H1 (cell line): Measurements from ENCODE around the gene MGAT2. TPM values are rescaled to one million over a fixed set of nuclear protein-coding genes. Genes with fewer than 3 reads are reported as not detected.

ENCODE experiments used
- CTCF ChIA-PET: fragments of 300-600 bp; sonication (Branson Sonifier 250); formaldehyde crosslinking; loops from one replicate; lab custom pipeline; 2021; ENCODE audit not compliant: partially characterized antibody; lab: Charles Lee
- POLR2A ChIA-PET: fragments of 300-600 bp; sonication (Branson Sonifier 250); formaldehyde crosslinking; loops from one replicate; lab custom pipeline; 2021; ENCODE audit warnings: inconsistent platforms; ENCODE audit not compliant: partially characterized antibody; lab: Charles Lee
- DNase-seq, 2 experiments: peaks; one replicate each; pipeline versions ENCODE4 v3.0.0 to v3.0.0-alpha.2; 2010 to 2022; ENCODE audit warnings: low spot score in 2 of 2, low read depth in 1 of 2, mixed read lengths in 1 of 2
- FAIRE-seq: peaks from 2 replicates; lab custom pipeline; 2011; peaks lifted over from hg19 to GRCh38; lab: Jason Lieb, UNC
- H2AFZ ChIP-seq: 2 replicates; pipeline ENCODE4 v1.8.1; 2012; ENCODE audit warnings: low read length, inconsistent platforms
- H2AK5ac ChIP-seq: 2 replicates; pipeline ENCODE4 v1.6.1; 2013; ENCODE audit warnings: low read depth, low read length
- H2BK120ac ChIP-seq: replicated peaks from 2 replicates; pipeline ENCODE3; 2013; ENCODE audit warnings: low read depth, low read length, inconsistent platforms
- H2BK12ac ChIP-seq: 2 replicates; pipeline ENCODE4 v1.6.1; 2013; ENCODE audit warnings: low read depth, low read length
- H2BK15ac ChIP-seq: 2 replicates; pipeline ENCODE4 v1.6.1; 2013; ENCODE audit warnings: low read length
- H2BK20ac ChIP-seq: 2 replicates; pipeline ENCODE4 v1.6.1; 2013; ENCODE audit warnings: low read length
- H2BK5ac ChIP-seq: 2 replicates; pipeline ENCODE4 v1.6.1; 2013; ENCODE audit warnings: low read depth, low read length
- H3K14ac ChIP-seq: 2 replicates; pipeline ENCODE4 v1.6.1; 2013; ENCODE audit warnings: inconsistent platforms; ENCODE audit not compliant: insufficient read length
- H3K18ac ChIP-seq: 2 replicates; pipeline ENCODE4 v1.6.1; 2013; ENCODE audit warnings: low read length; ENCODE audit errors: extremely low read depth
- H3K23ac ChIP-seq: 2 replicates; pipeline ENCODE4 v1.6.1; 2013; ENCODE audit warnings: inconsistent platforms; ENCODE audit not compliant: insufficient read length
- H3K23me2 ChIP-seq: 2 replicates; pipeline ENCODE4 v1.6.1; 2013; ENCODE audit warnings: low read depth, low read length
- H3K27ac ChIP-seq: 2 replicates; pipeline ENCODE4 v1.6.1; 2011; ENCODE audit warnings: low read depth, low read length, inconsistent platforms
- H3K27me3 ChIP-seq, 4 experiments: replicated peaks in 1 of 4; 1 replicate in 1 of 4; 2 replicates in 3 of 4; pipeline versions ENCODE4 v1.6.1 to v1.8.1; 2011 to 2013; ENCODE audit warnings: low read length in 3 of 4, mild to moderate bottlenecking in 3 of 4, inconsistent platforms in 2 of 4, mixed read lengths in 2 of 4, moderate library complexity in 1 of 4; ENCODE audit not compliant: control insufficient read depth in 3 of 4, insufficient read depth in 3 of 4; ENCODE audit errors: extremely low read depth in 1 of 4
- H3K36me3 ChIP-seq, 4 experiments: 2 replicates each; pipeline versions ENCODE4 v1.6.1 to v1.8.1; 2011 to 2013; ENCODE audit warnings: mild to moderate bottlenecking in 4 of 4, low read length in 3 of 4, moderate library complexity in 2 of 4, control low read depth in 1 of 4, inconsistent platforms in 1 of 4; ENCODE audit not compliant: insufficient read depth in 4 of 4, control insufficient read depth in 2 of 4
- H3K4ac ChIP-seq: replicated peaks from 2 replicates; pipeline ENCODE3; 2013; ENCODE audit warnings: low read length, low read depth, mixed read lengths, inconsistent platforms; ENCODE audit not compliant: insufficient read length
- H3K4me1 ChIP-seq, 4 experiments: replicated peaks in 1 of 4; 1 replicate in 1 of 4; 2 replicates in 3 of 4; pipeline versions ENCODE4 v1.6.1 to v1.8.1; 2011 to 2013; ENCODE audit warnings: low read length in 3 of 4, inconsistent platforms in 2 of 4, mixed read lengths in 1 of 4; ENCODE audit not compliant: insufficient read depth in 4 of 4, control insufficient read depth in 3 of 4
- H3K4me2 ChIP-seq, 2 experiments: 2 replicates each; pipeline versions ENCODE4 v1.6.1 to v1.8.1; 2011 to 2013; ENCODE audit warnings: low read depth in 2 of 2, low read length in 2 of 2, control low read depth in 1 of 2, inconsistent platforms in 1 of 2, mild to moderate bottlenecking in 1 of 2; ENCODE audit not compliant: insufficient read depth in 1 of 2
- H3K4me3 ChIP-seq, 4 experiments: fragments of 200-600, 300-600 bp in 1 of 4; sonication (generic), shearing (Covaris generic), sonication (Bioruptor Twin) in 1 of 4; 2 replicates each; pipeline versions ENCODE4 v1.5.1 to v1.8.1; 2011 to 2016; ENCODE audit warnings: low read length in 4 of 4, low read depth in 3 of 4, control low read depth in 2 of 4, inconsistent platforms in 2 of 4, mild to moderate bottlenecking in 2 of 4, mixed read lengths in 1 of 4, moderate library complexity in 1 of 4; ENCODE audit not compliant: insufficient read depth in 2 of 4; ENCODE audit errors: extremely low read depth in 1 of 4
- H3K56ac ChIP-seq: replicated peaks from 2 replicates; pipeline ENCODE3; 2013; ENCODE audit warnings: low read depth, mild to moderate bottlenecking, mixed read lengths, low read length, inconsistent platforms; ENCODE audit not compliant: insufficient read length
- H3K79me1 ChIP-seq: 2 replicates; pipeline ENCODE4 v1.6.1; 2013; ENCODE audit warnings: low read depth, low read length, control low read depth
- H3K79me2 ChIP-seq, 2 experiments: 2 replicates each; pipeline versions ENCODE4 v1.6.1 to v1.8.1; 2012 to 2013; ENCODE audit warnings: low read length in 2 of 2, mild to moderate bottlenecking in 2 of 2, inconsistent platforms in 1 of 2; ENCODE audit not compliant: insufficient read depth in 2 of 2, control insufficient read depth in 1 of 2
- H3K9ac ChIP-seq, 4 experiments: replicated peaks in 1 of 4; 1 replicate in 1 of 4; 2 replicates in 3 of 4; pipeline versions ENCODE4 v1.6.1 to v1.8.1; 2011 to 2013; ENCODE audit warnings: low read depth in 3 of 4, low read length in 3 of 4, control low read depth in 2 of 4, mild to moderate bottlenecking in 2 of 4, moderate library complexity in 2 of 4, inconsistent platforms in 1 of 4; ENCODE audit errors: extremely low read depth in 1 of 4
- H3K9me3 ChIP-seq, 2 experiments: 2 replicates each; pipeline versions ENCODE4 v1.6.1 to v1.8.1; 2012 to 2013; ENCODE audit warnings: mild to moderate bottlenecking in 2 of 2, moderate library complexity in 2 of 2, control low read depth in 1 of 2, inconsistent platforms in 1 of 2, low read depth in 1 of 2, low read length in 1 of 2, mixed read lengths in 1 of 2; ENCODE audit not compliant: insufficient read depth in 2 of 2
- H4K20me1 ChIP-seq, 2 experiments: replicated peaks in 1 of 2; 2 replicates each; pipeline versions ENCODE3 to v1.8.1; 2011 to 2013; ENCODE audit warnings: inconsistent platforms in 2 of 2, low read length in 2 of 2, mild to moderate bottlenecking in 1 of 2; ENCODE audit not compliant: insufficient read depth in 2 of 2, control insufficient read depth in 1 of 2
- H4K5ac ChIP-seq: 2 replicates; pipeline ENCODE4 v1.6.1; 2013; ENCODE audit warnings: low read length, low read depth, mixed read lengths, inconsistent platforms; ENCODE audit not compliant: insufficient read length
- H4K8ac ChIP-seq: 2 replicates; pipeline ENCODE4 v1.8.0; 2013; ENCODE audit warnings: mild to moderate bottlenecking, moderate library complexity, low read length, inconsistent platforms; ENCODE audit not compliant: insufficient read depth; ENCODE audit errors: extremely low read depth
- H4K91ac ChIP-seq: replicated peaks from 2 replicates; pipeline ENCODE3; 2013; ENCODE audit warnings: low read length, mixed read lengths, inconsistent platforms; ENCODE audit not compliant: insufficient read length
- BCL11A ChIP-seq, 2 experiments: IDR thresholded peaks; one replicate each; pipeline ENCODE4 v1.6.1; 2011; ENCODE audit warnings: low read depth in 2 of 2, low read length in 2 of 2, mild to moderate bottlenecking in 2 of 2
- CEBPB ChIP-seq: IDR thresholded peaks from 2 replicates; pipeline ENCODE4 v1.6.1; 2012; ENCODE audit warnings: low read depth, low read length
- JUND ChIP-seq: IDR thresholded peaks from 2 replicates; pipeline ENCODE4 v1.6.1; 2011; ENCODE audit warnings: mild to moderate bottlenecking, improper control_type of control experiment, low read length
- SIRT6 ChIP-seq: IDR thresholded peaks from one replicate; pipeline ENCODE4 v1.7.1; 2012; ENCODE audit warnings: low read length, inconsistent platforms
- SP1 ChIP-seq: IDR thresholded peaks from 2 replicates; pipeline ENCODE4 v1.6.1; 2011; ENCODE audit warnings: low read depth, low read length
- polyA plus RNA-seq, 7 experiments: library from polyadenylated mRNA; depleted of rRNA in 3 of 7; stranded (reverse) in 5 of 7; unstranded in 2 of 7; fragments of >200 nt in 5 of 7; fragments of 200-250 nt in 2 of 7; gene quantifications; 1 replicate in 5 of 7; 2 replicates in 1 of 7; 4 replicates in 1 of 7; pipeline versions ENCODE4 v1.2.1 to v1.2.3, GENCODE V29; 2011 to 2013; ENCODE audit warnings: missing spikeins in 2 of 7, mixed read lengths in 2 of 7
- small RNA-seq: library from polyadenylated mRNA; stranded (forward); fragments of <200 nt; extraction: miRNeasy Mini kit (QIAGEN cat#:217004); gene quantifications from one replicate; pipeline ENCODE3, GENCODE V24; 2013; ENCODE audit not compliant: insufficient read depth
- total RNA-seq: library from RNA; stranded (reverse); fragmentation: NEBNext Ultra II Directional; extraction: Animal tissue kit (Norgen Biotek cat#: 25700); gene quantifications from 2 replicates; pipeline ENCODE4 v1.2.1, GENCODE V29; 2021

The MGAT2 gene
- total and polyA plus RNA-seq, 2 of the 8 experiments (the other 6 are each of a cell fraction or from before 2014, with no cell fraction given): 10.6 to 23.7 TPM

DNA sequence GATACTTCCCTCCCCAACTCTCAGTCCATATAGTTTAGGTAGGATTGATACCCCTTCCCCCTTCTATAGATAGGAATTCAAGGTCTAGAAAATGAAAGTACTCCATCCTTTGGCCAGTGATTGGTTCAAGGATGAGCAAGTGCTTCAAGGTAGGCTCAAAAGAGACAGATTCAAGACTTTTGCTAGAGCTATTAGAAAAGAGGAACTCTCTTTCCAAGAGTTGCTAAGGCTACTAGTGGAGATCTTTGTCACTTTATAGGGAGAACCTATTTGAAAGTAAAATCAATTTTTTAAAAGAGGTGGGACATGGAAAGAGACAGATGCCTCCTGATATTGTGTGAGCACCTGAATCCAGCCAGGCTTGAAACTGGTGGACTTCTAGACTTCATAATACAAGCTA is 49.9 kb downstream of the MGAT2 start:
- no peak overlapping the region for H3K14ac ChIP-seq
- FAIRE-seq: no peak
- ChIA-PET POLR2A (interaction anchor here (1.6 kb wide), 1 partner anchor 10 kb away, joined by 3 read pairs; no protein-coding TSS in a partner anchor), CTCF (no interaction called here)
- no peak overlapping the region for H2BK5ac ChIP-seq
- no peak overlapping the region for H3K4me3 ChIP-seq
- H3K79me1 ChIP-seq: no peaks in the 10 kb centered on the region
- H3K9ac ChIP-seq: no peak overlapping the region
- no peak overlapping the region for H4K91ac ChIP-seq
- H3K18ac ChIP-seq: no peak overlapping the region
- no peaks in the 10 kb centered on the region for H3K9me3 ChIP-seq
- no peak overlapping the region for H4K8ac ChIP-seq
- H3K4me2 ChIP-seq: no peak overlapping the region
- H3K79me2 ChIP-seq: no peaks in the 10 kb centered on the region
- H3K36me3 ChIP-seq: peaks cover 0 to 32% (median 7%) of the 10 kb centered on the region in 4 experiments; a peak in 7 of 8 replicates
- no peaks in the 10 kb centered on the region for H4K20me1 ChIP-seq
- no peak overlapping the region for H2BK20ac ChIP-seq
- no peak overlapping the region for H2AK5ac ChIP-seq
- no peaks in the 10 kb centered on the region for H3K23me2 ChIP-seq
- H2BK120ac ChIP-seq: no peak overlapping the region
- no peak overlapping the region for H3K56ac ChIP-seq
- H4K5ac ChIP-seq: no peak overlapping the region
- H2BK12ac ChIP-seq: no peak overlapping the region
- no peak overlapping the region for H3K27ac ChIP-seq
- no peaks in the 10 kb centered on the region for H3K27me3 ChIP-seq
- no peaks in the 10 kb centered on the region for H3K4me1 ChIP-seq
- H3K4ac ChIP-seq: no peak overlapping the region
- TF ChIP-seq SIRT6 (no peak), JUND (no peak), BCL11A (IDR thresholded peaks at IDR 0.05; ENCODE audit: low read depth in 2 of 2, low read length in 2 of 2) (no peak), CEBPB (no peak), SP1 (no peak)
- TF ChIP-seq, all 59 proteins: peak for 0
- no peak for DNase-seq
- H2BK15ac ChIP-seq: no peak overlapping the region
- no peak overlapping the region for H3K23ac ChIP-seq
- no peak overlapping the region for H2AFZ ChIP-seq

Small RNA genes lying within 50 kb of the gene (small RNA-seq; reads per million reads assigned to genes)
- gene AL139099.3 (not detected), gene AL139099.4 (not detected), gene RF00019 (not detected)

Other genes with a start within 250 kb of the MGAT2 start
- 2,193 and 2,231 TPM in 2 replicates for gene RPS29, start 34.4 kb upstream of the MGAT2 start, total RNA-seq
- gene RPS29, start 34.4 kb upstream of the MGAT2 start, polyA plus RNA-seq (2011; rRNA removed): 23,165 and 25,452 TPM in 2 replicates
- gene LRR1, start 21.9 kb upstream of the MGAT2 start, total RNA-seq: 37.5 and 37.7 TPM in 2 replicates
- 17.9 and 30.7 TPM in 2 replicates for gene LRR1, start 21.9 kb upstream of the MGAT2 start, polyA plus RNA-seq (2011; rRNA removed)
- gene RPL36AL, start 173 bp upstream of the MGAT2 start, total RNA-seq: 230 and 233 TPM in 2 replicates
- 79.0 and 138 TPM in 2 replicates for gene RPL36AL, start 173 bp upstream of the MGAT2 start, polyA plus RNA-seq (2011; rRNA removed)
- 27.5 and 30.0 TPM in 2 replicates for gene DNAAF2, start 14.4 kb downstream of the MGAT2 start, total RNA-seq
- 12.2 and 13.1 TPM in 2 replicates for gene DNAAF2, start 14.4 kb downstream of the MGAT2 start, polyA plus RNA-seq (2011; rRNA removed)
- 31.2 and 34.0 TPM in 2 replicates for gene POLE2, start 67.4 kb downstream of the MGAT2 start, total RNA-seq
- 24.5 and 41.7 TPM in 2 replicates for gene POLE2, start 67.4 kb downstream of the MGAT2 start, polyA plus RNA-seq (2011; rRNA removed)
- not detected in 2 replicates for gene KLHDC1, start 72.3 kb downstream of the MGAT2 start, total RNA-seq
- 0.08 TPM in 1 of 2 replicates, not detected in the other for gene KLHDC1, start 72.3 kb downstream of the MGAT2 start, polyA plus RNA-seq (2011; rRNA removed)
- gene KLHDC2, start 147.4 kb downstream of the MGAT2 start, total RNA-seq: 43.4 and 47.3 TPM in 2 replicates
- gene KLHDC2, start 147.4 kb downstream of the MGAT2 start, polyA plus RNA-seq (2011; rRNA removed): 24.7 and 32.9 TPM in 2 replicates
- 44.5 and 45.5 TPM in 2 replicates for gene NEMF, start 232.0 kb downstream of the MGAT2 start, total RNA-seq
- gene NEMF, start 232.0 kb downstream of the MGAT2 start, polyA plus RNA-seq (2011; rRNA removed): 7.4 and 8.3 TPM in 2 replicates